Measurements from ENCODE around the gene ZNF786.
A peak's percentile ranks its signal among the peaks of the same experiment; 100 is the strongest.
"Not testable (repeated sequence)": the region's sequence is repeated elsewhere in the genome, so short reads cannot be mapped to it uniquely, and the experiment has no call there.

ZNF786 gene

DNA sequence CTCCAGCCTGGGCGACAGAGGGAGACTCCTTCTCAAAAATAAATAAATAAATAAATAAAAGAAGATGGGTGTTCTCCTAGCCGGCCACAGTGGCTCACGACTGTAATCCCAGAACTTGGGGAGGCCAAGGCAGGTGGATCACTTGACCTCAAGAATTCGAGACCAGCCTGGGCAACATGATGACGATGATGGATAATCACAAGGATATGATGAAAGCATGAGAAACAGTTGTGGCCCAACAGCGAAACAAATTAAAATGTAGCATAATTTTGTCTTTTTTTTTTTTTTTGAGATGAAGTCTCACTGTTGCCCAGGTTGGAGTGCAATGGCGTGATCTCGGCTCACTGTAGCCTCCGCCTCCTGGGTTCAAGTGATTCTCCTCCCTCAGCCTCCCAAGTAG is 12.9 kb downstream of the ZNF786 start:
- no peak for DNase-seq

DNA sequence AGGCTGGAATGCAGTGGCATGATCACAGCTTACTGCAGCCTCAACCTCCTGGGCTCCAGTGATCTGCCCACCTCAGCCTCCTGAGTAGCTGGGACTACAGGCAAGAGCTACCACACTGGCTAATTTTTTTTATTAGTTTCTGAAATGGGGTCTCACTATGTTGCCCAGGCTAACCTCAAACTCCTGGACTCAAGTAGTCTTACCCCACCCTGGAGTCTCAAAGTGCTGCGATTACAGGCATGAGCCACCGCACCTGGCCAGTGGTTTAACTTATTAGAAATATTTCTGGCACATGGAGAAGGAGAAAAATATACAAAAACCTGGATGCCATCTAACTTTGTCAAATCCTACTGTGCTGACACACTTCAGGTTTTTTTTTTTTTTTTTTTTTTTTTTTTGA is 15.2 kb downstream of the ZNF786 start:
- DNase-seq, result no peak

GRCh38 chr7:149074116-149074885 is 16.2 kb downstream of the ZNF786 start:
- no peak for DNase-seq

- DNase-seq, result no peak
Measured at GRCh38 chr7:149072438-149072775, 18.1 kb downstream of the ZNF786 start.

- peak; percentile 22 for DNase-seq
Measured at GRCh38 chr7:149071641-149072437, 18.7 kb downstream of the ZNF786 start.

DNA sequence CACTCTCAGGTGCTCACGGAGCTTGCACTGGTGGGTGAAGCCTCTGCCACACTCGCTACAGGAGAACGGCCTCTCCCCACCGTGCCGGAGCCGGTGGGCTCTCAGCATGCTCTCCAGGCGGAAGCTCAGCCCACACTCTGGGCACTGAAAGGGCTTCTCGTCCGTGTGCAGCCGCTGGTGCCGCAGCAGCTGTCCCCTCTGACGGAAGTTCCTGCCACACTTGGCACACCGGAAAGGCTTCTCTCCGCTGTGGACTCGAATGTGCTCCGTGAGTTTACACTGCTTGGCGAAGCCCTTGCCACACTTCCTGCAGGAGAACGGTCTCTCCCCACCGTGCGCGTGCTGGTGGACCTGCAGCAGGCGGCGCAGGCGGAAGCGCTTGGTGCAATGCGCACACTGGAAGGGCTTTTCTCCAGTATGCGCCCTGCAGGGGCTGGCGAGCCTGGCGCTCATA is 19.3 kb downstream of the ZNF786 start:
- DNase-seq, result no peak

- DNase-seq, result no peak
Measured at GRCh38 chr7:149070372-149071125, 20.0 kb downstream of the ZNF786 start.

DNA sequence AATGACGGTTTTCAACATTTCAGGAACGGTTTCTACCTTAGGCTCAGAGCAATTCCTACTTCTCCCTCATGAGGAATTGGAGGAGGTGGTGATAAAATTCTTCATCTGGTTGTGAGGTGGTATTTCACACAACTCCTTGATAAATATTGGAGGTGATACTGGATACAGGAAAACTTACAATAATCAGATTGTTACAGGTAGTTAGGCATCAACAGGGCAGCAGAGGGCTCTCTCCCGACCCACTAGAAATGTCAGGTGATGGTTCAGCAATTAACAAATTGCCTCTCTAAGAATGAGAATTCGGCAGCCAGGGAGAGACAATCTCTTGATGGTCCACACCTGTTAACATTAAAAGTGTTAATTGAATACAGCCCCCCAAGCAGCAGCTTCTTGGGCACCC is 22.6 kb downstream of the ZNF786 start:
- no peak for DNase-seq

- DNase-seq, result no peak
Measured at GRCh38 chr7:149063476-149063875, 27.0 kb downstream of the ZNF786 start.

- DNase-seq, result not testable (repeated sequence)
Measured at GRCh38 chr7:149062217-149062899, 28.2 kb downstream of the ZNF786 start.

GRCh38 chr7:149060156-149060555 is 30.4 kb downstream of the ZNF786 start:
- no peak for DNase-seq

- DNase-seq, result no peak
Measured at GRCh38 chr7:149053885-149054284, 36.6 kb downstream of the ZNF786 start.

DNA sequence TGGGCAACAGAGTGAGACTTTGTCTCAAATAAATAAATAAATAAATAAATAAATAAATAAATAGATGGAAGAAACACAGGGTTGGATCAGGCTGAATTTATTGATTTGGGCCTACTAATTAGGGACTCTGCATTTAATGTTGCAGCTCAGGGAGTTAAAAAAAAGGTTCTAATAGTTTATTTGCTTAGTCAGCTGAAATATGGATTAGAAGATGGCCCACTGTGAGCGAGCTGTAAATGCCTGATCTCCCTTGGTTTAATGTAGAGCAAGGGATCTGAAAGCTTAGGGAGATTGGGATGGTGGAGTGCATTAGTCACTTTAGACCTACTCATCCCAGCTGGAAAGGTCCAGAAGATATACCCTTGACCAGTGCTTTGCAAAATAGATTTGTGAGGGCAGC is 37.1 kb downstream of the ZNF786 start:
- DNase-seq, result no peak

GRCh38 chr7:149050941-149051340 is 39.6 kb downstream of the ZNF786 start:
- DNase-seq, result no peak

DNA sequence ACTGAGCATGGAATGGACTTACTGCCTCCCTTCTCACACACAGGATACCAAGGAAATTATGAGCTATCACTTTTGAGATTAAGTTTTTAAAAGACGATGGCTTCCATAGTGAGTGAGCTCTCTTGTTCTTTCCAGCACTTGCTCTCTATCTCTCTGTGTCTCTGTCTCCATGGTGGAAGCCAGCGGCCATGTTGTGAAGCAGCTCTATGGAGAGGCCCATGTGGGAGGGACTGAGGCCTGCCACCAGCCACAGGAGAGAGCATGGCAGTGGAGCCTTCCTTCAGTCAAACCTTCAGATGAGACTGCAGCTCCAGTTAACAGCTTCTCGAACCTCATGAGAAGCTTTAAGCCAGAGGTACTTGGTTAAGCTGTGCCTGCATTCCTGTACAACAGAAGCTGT is 41.7 kb downstream of the ZNF786 start:
- DNase-seq, result no peak

GRCh38 chr7:149046416-149046815 is 44.1 kb downstream of the ZNF786 start:
- DNase-seq, result no peak

DNA sequence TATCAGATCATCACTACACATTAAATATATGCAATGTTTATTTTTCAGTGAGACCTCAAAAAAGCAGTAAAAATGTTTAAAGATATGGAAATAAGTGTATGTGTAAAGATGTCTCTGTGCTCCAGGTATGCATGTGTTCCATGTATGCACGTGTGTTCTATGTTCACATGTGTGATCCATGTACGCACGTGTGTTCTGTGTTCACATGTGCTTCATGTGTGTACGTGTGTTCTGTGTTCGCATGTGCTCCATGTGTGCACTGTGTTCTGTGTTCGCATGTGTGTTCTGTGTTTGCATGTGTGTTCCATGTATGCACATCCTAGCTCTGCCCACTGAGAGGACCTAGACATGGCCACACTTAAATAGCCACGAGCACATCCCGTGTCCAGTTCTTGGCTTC is 46.6 kb downstream of the ZNF786 start:
- DNase-seq, result no peak

- no peak for DNase-seq
Measured at GRCh38 chr7:149041350-149041749, 49.2 kb downstream of the ZNF786 start.

GRCh38 chr7:149038641-149039040 is 51.9 kb downstream of the ZNF786 start:
- not testable (repeated sequence) for DNase-seq

DNA sequence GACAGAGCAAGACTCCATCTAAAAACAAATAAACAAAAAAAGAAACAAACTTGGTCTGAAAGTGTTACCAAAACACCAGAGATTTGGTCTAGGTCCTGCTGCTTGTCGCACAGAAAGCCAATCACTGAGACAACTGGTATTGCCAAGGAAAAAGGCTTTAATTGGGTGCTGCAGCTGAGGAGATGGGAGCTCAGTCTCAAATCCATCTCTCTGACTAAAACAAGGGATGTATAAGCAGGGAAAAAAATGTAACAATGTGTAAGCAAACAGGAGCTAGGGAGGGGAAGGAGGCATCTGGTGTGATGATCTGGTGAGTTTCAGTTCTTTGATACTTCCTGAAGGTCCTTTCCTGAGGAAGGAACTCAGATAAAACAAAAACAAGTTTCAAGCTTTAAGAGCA is 53.8 kb downstream of the ZNF786 start:
- no peak for DNase-seq

GRCh38 chr7:149031353-149031910 is 59.1 kb downstream of the ZNF786 start:
- no peak for DNase-seq

DNA sequence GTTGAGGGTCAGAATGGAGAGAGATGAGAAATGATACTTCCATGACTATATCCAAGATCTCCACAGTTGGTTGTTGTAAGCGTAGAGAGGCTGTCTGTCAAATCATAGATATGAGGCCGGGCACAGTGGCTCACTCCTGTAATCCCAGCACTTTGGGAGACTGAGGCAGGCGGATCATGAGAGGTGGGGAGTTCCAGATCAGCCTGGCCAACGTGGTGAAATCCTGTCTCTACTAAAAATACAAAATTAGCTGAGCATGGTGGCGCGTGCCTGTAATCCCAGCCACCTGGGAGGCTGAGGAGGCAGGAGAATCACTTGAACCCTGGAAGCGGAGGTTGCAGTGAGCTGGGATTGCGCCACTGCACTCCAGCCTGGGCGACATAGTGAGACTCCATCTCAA is 60.1 kb downstream of the ZNF786 start:
- not testable (repeated sequence) for DNase-seq
